22Rv1 (cell line): Measurements from ENCODE around the gene DAB1.

Experiments used
- H3K27ac ChIP-seq: fragments of 450-650 bp; 2 replicates; pipeline ENCODE4 v1.5.1; 2017
- CTCF ChIP-seq: fragments of 450-650 bp; IDR thresholded peaks from 2 replicates; pipeline ENCODE4 v1.5.1; 2017; ENCODE audit warnings: mild to moderate bottlenecking
- ZFX ChIP-seq: fragments of 450-650 bp; IDR thresholded peaks from 2 replicates; pipeline ENCODE4 v1.6.1; 2017; ENCODE audit warnings: antibody characterized with exemption, borderline replicate concordance

Gene DAB1

GRCh38 chr1:57188168-57188567 is 235.7 kb downstream of the DAB1 start:
- H3K27ac ChIP-seq = no peak overlapping the region
- TF ChIP-seq CTCF = no peak
- TF ChIP-seq ZFX = no peak

GRCh38 chr1:57186455-57186854 is 237.4 kb downstream of the DAB1 start:
- no peak overlapping the region for H3K27ac ChIP-seq
- no peak for TF ChIP-seq CTCF
- TF ChIP-seq ZFX = no peak

GRCh38 chr1:57179001-57179400 is 244.9 kb downstream of the DAB1 start:
- TF ChIP-seq CTCF (no peak), ZFX (no peak)

GRCh38 chr1:57175506-57175905 is 248.4 kb downstream of the DAB1 start:
- H3K27ac ChIP-seq = no peak overlapping the region

More at GRCh38 chr1:57179001-57179400, 244.9 kb downstream of the DAB1 start:
- no peak overlapping the region for H3K27ac ChIP-seq

GRCh38 chr1:57172040-57172439 is 251.8 kb downstream of the DAB1 start:
- H3K27ac ChIP-seq = no peak overlapping the region
- no peak for TF ChIP-seq ZFX
- TF ChIP-seq CTCF = no peak

More at GRCh38 chr1:57175506-57175905, 248.4 kb downstream of the DAB1 start:
- no peak for TF ChIP-seq ZFX
- no peak for TF ChIP-seq CTCF

GRCh38 chr1:57167997-57168396 is 255.9 kb downstream of the DAB1 start:
- no peak for TF ChIP-seq CTCF
- TF ChIP-seq ZFX = no peak
- H3K27ac ChIP-seq = no peak overlapping the region

GRCh38 chr1:57165546-57165945 is 258.3 kb downstream of the DAB1 start:
- H3K27ac ChIP-seq = no peak overlapping the region
- TF ChIP-seq ZFX = no peak
- no peak for TF ChIP-seq CTCF
